K562 (cell line): ENCODE data around the gene OPRD1. TPM values are rescaled to one million over a fixed set of nuclear protein-coding genes. Genes with fewer than 3 reads are reported as not detected.

Experiments used
- ATAC-seq: fragments of 200-7000 bp; cut with Tn5 transposase; 3 replicates; pipeline ENCODE4 v1.9.1; 2020; ENCODE audit warnings: moderate library complexity
- BruUV-seq: library from RNA; stranded (reverse); fragments of 400-500 nt; replicated peaks from 2 replicates; lab custom pipeline; 2021; lab: Mats Ljungman, UMichigan
- CTCF ChIA-PET: fragments of 300-600 bp; formaldehyde crosslinking; extraction: SDS; loops from one replicate; lab custom pipeline; 2021; ENCODE audit warnings: low intra/inter-chr PET ratio; lab: Yijun Ruan, JAX
- POLR2A ChIA-PET: fragments of 300-600, 350-650 bp; sonication (Branson Sonifier 250); formaldehyde crosslinking; extraction: SDS; loops from one replicate; lab custom pipeline; 2021; ENCODE audit warnings: antibody characterized with exemption, inconsistent platforms; lab: Yijun Ruan, JAX
- DNase-seq, 4 experiments: peaks; one replicate each; pipeline versions ENCODE4 v3.0.0 to v3.0.0-alpha.2; 2011 to 2018; ENCODE audit warnings: low spot score in 3 of 4, mixed read lengths in 3 of 4; ENCODE audit errors: extremely low read depth in 1 of 4
- FAIRE-seq: peaks from 2 replicates; lab custom pipeline; 2011; peaks lifted over from hg19 to GRCh38; lab: Jason Lieb, UNC
- H2AFZ ChIP-seq: 2 replicates; pipeline ENCODE4 v1.6.0; 2011; ENCODE audit warnings: low read depth, low read length, control low read depth, inconsistent platforms
- H3K27ac ChIP-seq: fragments of 200-600 bp; 3 replicates; pipeline ENCODE4 v1.8.0; 2011; ENCODE audit warnings: low read depth, mild to moderate bottlenecking, control low read depth, inconsistent platforms, low read length, moderate library complexity, mixed read lengths; ENCODE audit errors: extremely low read depth
- H3K27me3 ChIP-seq, 2 experiments: fragments of 300-600 bp in 1 of 2; 2 replicates in 1 of 2; 3 replicates in 1 of 2; pipeline versions ENCODE4 v1.6.0 to v1.8.0; 2011; ENCODE audit warnings: inconsistent platforms in 2 of 2, low read length in 2 of 2, mild to moderate bottlenecking in 1 of 2, mixed read lengths in 1 of 2, moderate library complexity in 1 of 2; ENCODE audit not compliant: control insufficient read depth in 2 of 2, insufficient read depth in 2 of 2
- H3K36me3 ChIP-seq: fragments of 300-600 bp; 3 replicates; pipeline ENCODE4 v1.8.0; 2011; ENCODE audit warnings: mild to moderate bottlenecking, low read length, inconsistent platforms; ENCODE audit not compliant: control insufficient read depth, insufficient read depth
- H3K4me1 ChIP-seq, 2 experiments: fragments of 200-600 bp in 1 of 2; replicated peaks in 1 of 2; 2 replicates in 1 of 2; 3 replicates in 1 of 2; pipeline versions ENCODE4 v1.5.1 to v1.8.0; 2011; ENCODE audit warnings: inconsistent platforms in 2 of 2, low read length in 2 of 2, mild to moderate bottlenecking in 1 of 2, mixed read lengths in 1 of 2, moderate library complexity in 1 of 2; ENCODE audit not compliant: control insufficient read depth in 2 of 2, insufficient read depth in 2 of 2
- H3K4me2 ChIP-seq: 2 replicates; pipeline ENCODE4 v1.6.1; 2011; ENCODE audit warnings: low read length, control low read depth, inconsistent platforms, mixed read lengths; ENCODE audit not compliant: insufficient read depth
- H3K4me3 ChIP-seq: fragments of 200-600 bp; sonication (generic), shearing (Covaris generic); 2 replicates; pipeline ENCODE4 v1.5.1; 2016; ENCODE audit warnings: control low read depth, inconsistent platforms
- H3K79me2 ChIP-seq: fragments of 200-600 bp; 3 replicates; pipeline ENCODE4 v1.8.0; 2011; ENCODE audit warnings: low read length, inconsistent platforms; ENCODE audit not compliant: control insufficient read depth, insufficient read depth
- H3K9ac ChIP-seq, 2 experiments: 2 replicates each; pipeline versions ENCODE4 v1.6.0 to v1.6.1; 2011; ENCODE audit warnings: low read depth in 2 of 2, low read length in 2 of 2, control low read depth in 1 of 2, inconsistent platforms in 1 of 2, mild to moderate bottlenecking in 1 of 2, mixed read lengths in 1 of 2; ENCODE audit not compliant: insufficient read depth in 1 of 2
- H3K9me1 ChIP-seq: one replicate; pipeline ENCODE4 v1.6.0; 2011; ENCODE audit warnings: inconsistent platforms, mild to moderate bottlenecking, low read length, moderate library complexity; ENCODE audit not compliant: control insufficient read depth, insufficient read depth
- H3K9me3 ChIP-seq: replicated peaks from 2 replicates; pipeline ENCODE4 v1.5.1; 2011; ENCODE audit warnings: low read depth, low read length, inconsistent platforms; ENCODE audit not compliant: control insufficient read depth, insufficient read depth
- H4K20me1 ChIP-seq: replicated peaks from 2 replicates; pipeline ENCODE4 v1.6.1; 2011; ENCODE audit warnings: low read length, inconsistent platforms, mixed read lengths; ENCODE audit not compliant: control insufficient read depth, insufficient read depth
- MAFG ChIP-seq: fragments of 450-650 bp; conservative IDR thresholded peaks from 2 replicates; pipeline ENCODE4 v1.6.1; 2016; ENCODE audit warnings: missing genetic modification characterization, missing compliant biosample characterization
- MEF2A ChIP-seq: IDR thresholded peaks from 2 replicates; pipeline ENCODE4 v1.6.1; 2011; ENCODE audit warnings: low read depth, mild to moderate bottlenecking, low read length, moderate library complexity; ENCODE audit not compliant: control insufficient read depth
- MYBL2 ChIP-seq, 2 experiments: fragments of 450-650 bp in 1 of 2; sonication (generic) in 1 of 2; formaldehyde crosslinking in 1 of 2; IDR thresholded peaks; 2 replicates each; pipeline versions ENCODE4 v1.6.1 to v1.8.1; 2017 to 2022; ENCODE audit warnings: borderline replicate concordance in 1 of 2, inconsistent platforms in 1 of 2, low read depth in 1 of 2, mild to moderate bottlenecking in 1 of 2, missing genetic modification reagents in 1 of 2, moderate library complexity in 1 of 2
- SETDB1 ChIP-seq: IDR thresholded peaks from one replicate; pipeline ENCODE4 v1.6.1; 2012; ENCODE audit warnings: low read length, control low read depth, inconsistent platforms
- ZNF24 ChIP-seq: fragments of 450-650 bp; IDR thresholded peaks from 2 replicates; pipeline ENCODE4 v1.6.1; 2016
- ZNF583 ChIP-seq: fragments of 250-450 bp; sonication (Bioruptor Pico); IDR thresholded peaks from 2 replicates; pipeline ENCODE4 v1.4.0; 2020
- ZNF586 ChIP-seq: fragments of 450-650 bp; formaldehyde crosslinking; conservative IDR thresholded peaks from 2 replicates; pipeline ENCODE4 v1.4.0; 2020; ENCODE audit warnings: mild to moderate bottlenecking, moderate library complexity
- WGBS: fragments of 100-300 bp; shearing (Covaris generic); methylation state at CpG from one replicate; pipeline ENCODE4 v1.1.6; 2016; ENCODE audit warnings: low coverage, mixed read lengths; ENCODE audit not compliant: insufficient coverage; ENCODE audit errors: missing lambda C conversion rate; 5-methylcytosine and 5-hydroxymethylcytosine counted together
- in situ Hi-C: fragments of 300-500 bp; cut with MboI; formaldehyde crosslinking; loops from 4 replicates; pipeline ENCODE4 v1.15.0; 2018; ENCODE audit warnings: inconsistent platforms, mixed read lengths
- intact Hi-C: fragments of 100-400 bp; cut with micrococcal nuclease; formaldehyde crosslinking; loops from 2 replicates; pipeline ENCODE4 v1.14.2; 2022
- polyA plus RNA-seq, 8 experiments: library from polyadenylated mRNA; depleted of rRNA in 4 of 8; stranded (reverse) in 5 of 8; unstranded in 3 of 8; fragments of >200 nt; fragmentation: Nextera tagmentation in 2 of 8; fragmentation: Illumina TruSeq in 1 of 8; extraction: Ambion mirVana in 2 of 8; extraction: Trizol in 1 of 8; gene quantifications; 2 replicates each; pipeline versions ENCODE4 v1.2.1 to v1.2.3, GENCODE V29; 2011 to 2014; ENCODE audit warnings: inconsistent platforms in 1 of 8, missing spikeins in 1 of 8
- total RNA-seq, 7 experiments: library from RNA; depleted of rRNA in 6 of 7; stranded (reverse); fragments of >200 nt in 6 of 7; fragmentation: Illumina TruSeq in 2 of 7; extraction: Trizol in 2 of 7; gene quantifications; 2 replicates each; pipeline versions ENCODE4 v1.2.1 to v1.2.3, GENCODE V29; 2011 to 2021; ENCODE audit warnings: low replicate concordance in 1 of 7
- TF ChIP-seq, protein P1 (sequence below): fragments of 250-450 bp; sonication (Bioruptor Pico); IDR thresholded peaks from 2 replicates; pipeline ENCODE4 v1.4.0; 2020; ENCODE audit warnings: mild to moderate bottlenecking, moderate library complexity, borderline replicate concordance
- TF ChIP-seq, protein P2 (sequence below): IDR thresholded peaks from 3 replicates; pipeline ENCODE4 v1.6.1; 2011; ENCODE audit warnings: borderline replicate concordance, mild to moderate bottlenecking, moderate library complexity; ENCODE audit not compliant: insufficient read length; ENCODE audit errors: extremely low read depth
- TF ChIP-seq, protein P3 (sequence below): fragments of 450-650 bp; IDR thresholded peaks from 2 replicates; pipeline ENCODE4 v1.6.1; 2016

OPRD1 gene
- total and polyA plus RNA-seq, 9 of the 15 experiments (the other 6 are each of a cell fraction or from before 2014, with no cell fraction given) = under 0.01 to 0.03 (median under 0.01) TPM; not detected in 6

DNA sequence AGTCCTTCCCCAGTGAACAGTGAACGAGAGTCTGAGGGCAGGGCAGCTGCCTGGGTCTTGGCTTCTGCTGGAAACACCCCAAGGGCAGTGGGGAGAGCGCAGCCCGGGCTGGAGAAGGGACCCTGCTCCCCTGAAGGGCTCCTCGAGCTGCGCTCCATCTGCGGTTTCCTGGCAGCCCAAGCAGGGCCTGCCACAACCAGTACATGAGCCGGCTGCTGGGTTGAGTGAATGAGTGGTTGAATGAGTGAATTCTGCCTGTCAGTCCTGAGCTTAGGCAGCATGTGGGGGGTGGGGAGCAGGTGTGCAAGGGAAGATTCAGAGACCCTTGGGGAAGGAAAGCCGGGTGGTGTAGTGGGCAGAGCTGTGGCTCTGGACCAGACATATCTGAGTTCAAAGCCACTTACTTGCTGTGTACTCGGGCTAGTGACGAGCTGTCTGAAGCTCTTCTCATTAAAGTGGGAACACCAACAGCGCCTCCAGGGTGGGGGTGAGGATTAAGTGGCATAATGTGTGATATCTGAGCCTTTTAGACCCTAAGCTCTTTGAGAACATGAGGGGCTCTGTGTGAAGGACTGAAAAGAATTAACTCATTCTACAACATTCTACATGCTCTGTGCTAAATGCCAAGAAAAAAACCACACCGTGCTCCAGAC lies 3.7 kb downstream of the OPRD1 start:
- no peak for TF ChIP-seq ZNF583 (CRISPR knock-in tag)
- TF ChIP-seq, protein P1, sequence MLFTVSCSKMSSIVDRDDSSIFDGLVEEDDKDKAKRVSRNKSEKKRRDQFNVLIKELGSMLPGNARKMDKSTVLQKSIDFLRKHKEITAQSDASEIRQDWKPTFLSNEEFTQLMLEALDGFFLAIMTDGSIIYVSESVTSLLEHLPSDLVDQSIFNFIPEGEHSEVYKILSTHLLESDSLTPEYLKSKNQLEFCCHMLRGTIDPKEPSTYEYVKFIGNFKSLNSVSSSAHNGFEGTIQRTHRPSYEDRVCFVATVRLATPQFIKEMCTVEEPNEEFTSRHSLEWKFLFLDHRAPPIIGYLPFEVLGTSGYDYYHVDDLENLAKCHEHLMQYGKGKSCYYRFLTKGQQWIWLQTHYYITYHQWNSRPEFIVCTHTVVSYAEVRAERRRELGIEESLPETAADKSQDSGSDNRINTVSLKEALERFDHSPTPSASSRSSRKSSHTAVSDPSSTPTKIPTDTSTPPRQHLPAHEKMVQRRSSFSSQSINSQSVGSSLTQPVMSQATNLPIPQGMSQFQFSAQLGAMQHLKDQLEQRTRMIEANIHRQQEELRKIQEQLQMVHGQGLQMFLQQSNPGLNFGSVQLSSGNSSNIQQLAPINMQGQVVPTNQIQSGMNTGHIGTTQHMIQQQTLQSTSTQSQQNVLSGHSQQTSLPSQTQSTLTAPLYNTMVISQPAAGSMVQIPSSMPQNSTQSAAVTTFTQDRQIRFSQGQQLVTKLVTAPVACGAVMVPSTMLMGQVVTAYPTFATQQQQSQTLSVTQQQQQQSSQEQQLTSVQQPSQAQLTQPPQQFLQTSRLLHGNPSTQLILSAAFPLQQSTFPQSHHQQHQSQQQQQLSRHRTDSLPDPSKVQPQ (CRISPR knock-in tag) = no peak
- no peak for TF ChIP-seq ZNF586 (CRISPR knock-in tag)
- no peak for TF ChIP-seq ZNF24
- no peak for TF ChIP-seq MAFG (tag)
- no peak for TF ChIP-seq MEF2A
- TF ChIP-seq, protein P2, sequence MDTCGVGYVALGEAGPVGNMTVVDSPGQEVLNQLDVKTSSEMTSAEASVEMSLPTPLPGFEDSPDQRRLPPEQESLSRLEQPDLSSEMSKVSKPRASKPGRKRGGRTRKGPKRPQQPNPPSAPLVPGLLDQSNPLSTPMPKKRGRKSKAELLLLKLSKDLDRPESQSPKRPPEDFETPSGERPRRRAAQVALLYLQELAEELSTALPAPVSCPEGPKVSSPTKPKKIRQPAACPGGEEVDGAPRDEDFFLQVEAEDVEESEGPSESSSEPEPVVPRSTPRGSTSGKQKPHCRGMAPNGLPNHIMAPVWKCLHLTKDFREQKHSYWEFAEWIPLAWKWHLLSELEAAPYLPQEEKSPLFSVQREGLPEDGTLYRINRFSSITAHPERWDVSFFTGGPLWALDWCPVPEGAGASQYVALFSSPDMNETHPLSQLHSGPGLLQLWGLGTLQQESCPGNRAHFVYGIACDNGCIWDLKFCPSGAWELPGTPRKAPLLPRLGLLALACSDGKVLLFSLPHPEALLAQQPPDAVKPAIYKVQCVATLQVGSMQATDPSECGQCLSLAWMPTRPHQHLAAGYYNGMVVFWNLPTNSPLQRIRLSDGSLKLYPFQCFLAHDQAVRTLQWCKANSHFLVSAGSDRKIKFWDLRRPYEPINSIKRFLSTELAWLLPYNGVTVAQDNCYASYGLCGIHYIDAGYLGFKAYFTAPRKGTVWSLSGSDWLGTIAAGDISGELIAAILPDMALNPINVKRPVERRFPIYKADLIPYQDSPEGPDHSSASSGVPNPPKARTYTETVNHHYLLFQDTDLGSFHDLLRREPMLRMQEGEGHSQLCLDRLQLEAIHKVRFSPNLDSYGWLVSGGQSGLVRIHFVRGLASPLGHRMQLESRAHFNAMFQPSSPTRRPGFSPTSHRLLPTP = no peak
- no peak for TF ChIP-seq MYBL2 (IDR thresholded peaks at IDR 0.05; ENCODE audit: low read depth)
- no peak for TF ChIP-seq MYBL2 (CRISPR knock-in tag; IDR thresholded peaks at IDR 0.05; ENCODE audit: borderline replicate concordance)
- no peak for TF ChIP-seq SETDB1
- TF ChIP-seq, protein P3, sequence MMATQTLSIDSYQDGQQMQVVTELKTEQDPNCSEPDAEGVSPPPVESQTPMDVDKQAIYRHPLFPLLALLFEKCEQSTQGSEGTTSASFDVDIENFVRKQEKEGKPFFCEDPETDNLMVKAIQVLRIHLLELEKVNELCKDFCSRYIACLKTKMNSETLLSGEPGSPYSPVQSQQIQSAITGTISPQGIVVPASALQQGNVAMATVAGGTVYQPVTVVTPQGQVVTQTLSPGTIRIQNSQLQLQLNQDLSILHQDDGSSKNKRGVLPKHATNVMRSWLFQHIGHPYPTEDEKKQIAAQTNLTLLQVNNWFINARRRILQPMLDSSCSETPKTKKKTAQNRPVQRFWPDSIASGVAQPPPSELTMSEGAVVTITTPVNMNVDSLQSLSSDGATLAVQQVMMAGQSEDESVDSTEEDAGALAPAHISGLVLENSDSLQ = no peak
- 0 out of 4 replicates have a peak overlapping the region, but pooled peaks of 1 of the 2 experiments have one; percentile 20 for H3K9ac ChIP-seq
- no peaks in the 10 kb centered on the region for H3K79me2 ChIP-seq
- H3K4me1 ChIP-seq = peaks cover 0 to 21% of the 10 kb centered on the region in 2 experiments; a peak in 2 of 5 replicates
- POLR2A ChIA-PET = interaction anchor here (0.6 to 1.7 kb wide), 7 partner anchors 10 to 167 kb away, joined by 3 to 11 read pairs (median 5); partner anchors contain the start of gene RNU11
- H3K4me2 ChIP-seq = no peak overlapping the region
- intact Hi-C loops (no loop called here), in situ Hi-C loops (no loop called here)
- CTCF ChIA-PET = no interaction called here
- no peaks in the 10 kb centered on the region for H3K9me1 ChIP-seq
- no peaks in the 10 kb centered on the region for H3K9me3 ChIP-seq
- DNase-seq (no peak), ATAC-seq (peak; percentile 30), FAIRE-seq (no peak)
- H2AFZ ChIP-seq = no peak overlapping the region
- H4K20me1 ChIP-seq = peaks cover 30% of the 10 kb centered on the region
- BruUV-seq = no TSS peak
- 3% methylated on average over 12 of the region's 12 CpGs for WGBS
- H3K27me3 ChIP-seq = peaks cover 62 to 92% of the 10 kb centered on the region in 2 experiments
- no peak overlapping the region for H3K27ac ChIP-seq
- H3K36me3 ChIP-seq = no peaks in the 10 kb centered on the region
- H3K4me3 ChIP-seq = no peak overlapping the region
